ENCODE measurements around the gene WNT9B. TPM values are rescaled to one million over a fixed set of nuclear protein-coding genes. Genes with fewer than 3 reads are reported as not detected.
A peak's percentile ranks its signal among the peaks of the same experiment; 100 is the strongest.

The WNT9B gene
- total RNA-seq, 1 donor from 2014 or later, result 0.42 TPM

DNA sequence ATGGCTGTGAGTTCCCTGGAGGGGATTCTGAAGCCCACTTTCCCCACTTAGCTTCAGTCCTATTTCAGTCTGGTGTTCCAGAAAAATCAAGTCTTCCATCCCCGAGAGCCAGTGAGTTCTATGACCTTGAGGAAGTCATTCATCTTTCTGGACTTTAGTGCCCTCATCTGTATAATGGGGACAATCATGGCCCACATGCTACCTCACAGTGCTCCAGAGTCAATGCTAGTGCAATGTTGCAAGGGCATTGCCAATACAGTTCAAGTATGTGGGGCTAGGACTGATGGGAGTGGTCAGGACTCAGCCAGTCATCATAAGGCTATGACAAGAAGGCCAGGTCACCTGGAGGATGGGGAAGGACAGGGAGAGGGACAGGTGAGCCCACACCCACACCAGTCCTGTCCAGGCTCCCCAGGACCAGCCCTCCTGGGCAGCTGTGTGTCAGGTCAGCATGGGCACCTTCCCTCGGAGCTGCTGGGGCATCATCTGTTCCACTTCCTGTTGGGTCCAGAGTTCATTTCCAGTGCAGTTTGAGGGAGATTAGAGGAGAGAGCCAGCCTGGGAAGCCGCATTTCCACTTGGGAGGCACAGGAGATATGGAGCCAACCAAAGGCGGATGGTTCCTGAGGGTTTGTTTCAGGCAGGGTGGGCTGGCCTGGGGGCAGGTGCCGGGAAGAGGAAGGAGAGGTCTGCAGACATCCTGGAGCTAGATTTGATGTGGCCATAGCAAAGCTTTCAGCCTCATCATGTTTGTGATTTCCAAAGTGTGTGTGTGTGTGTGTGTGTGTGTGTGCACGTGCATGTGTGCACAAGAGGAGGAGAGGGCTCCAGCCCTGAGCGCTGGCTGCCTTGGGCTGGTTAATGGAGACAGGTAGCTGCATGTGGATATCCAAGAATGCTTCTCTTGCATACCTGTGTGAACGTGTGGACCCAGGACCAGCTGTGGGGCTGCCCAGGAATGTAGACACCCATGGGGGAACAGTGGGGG is 3.9 kb upstream of the WNT9B start:
- intact Hi-C loops (cut with micrococcal nuclease), result loop anchor here (10.0 kb wide), 1 partner anchor 77 kb away; the partner anchor contains the start of gene GOSR2
- no peak for DNase-seq
- ATAC-seq, result no peak

DNA sequence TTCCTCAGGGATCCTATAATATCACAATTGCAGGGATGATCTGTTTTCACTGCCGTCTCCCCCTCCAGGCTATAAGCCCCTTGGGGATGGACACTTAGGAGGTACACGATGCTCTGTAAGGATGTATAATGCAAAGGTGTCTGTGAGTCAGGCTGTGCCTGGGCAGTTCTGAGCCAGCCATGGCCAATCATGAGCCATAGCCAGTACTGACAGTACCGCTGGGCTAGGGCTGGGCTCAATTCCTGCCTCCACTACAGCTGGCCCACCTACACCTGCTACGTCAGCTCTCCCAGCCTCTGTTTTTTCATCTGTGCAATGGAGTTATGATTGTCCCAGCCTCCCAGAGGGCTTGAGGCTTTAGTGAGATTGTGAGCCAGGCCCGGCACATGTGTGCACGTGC is 2.8 kb upstream of the WNT9B start:
- ATAC-seq, result no peak
- intact Hi-C loops (cut with micrococcal nuclease), result loop anchor here (10.0 kb wide), 1 partner anchor 76 kb away; the partner anchor contains the start of gene GOSR2
- no peak for DNase-seq

- DNase-seq (no peak), ATAC-seq (no peak)
- intact Hi-C loops (cut with micrococcal nuclease), result no loop called here
Measured at GRCh38 chr17:46850688-46851028, 725 bp upstream of the WNT9B start.

DNA sequence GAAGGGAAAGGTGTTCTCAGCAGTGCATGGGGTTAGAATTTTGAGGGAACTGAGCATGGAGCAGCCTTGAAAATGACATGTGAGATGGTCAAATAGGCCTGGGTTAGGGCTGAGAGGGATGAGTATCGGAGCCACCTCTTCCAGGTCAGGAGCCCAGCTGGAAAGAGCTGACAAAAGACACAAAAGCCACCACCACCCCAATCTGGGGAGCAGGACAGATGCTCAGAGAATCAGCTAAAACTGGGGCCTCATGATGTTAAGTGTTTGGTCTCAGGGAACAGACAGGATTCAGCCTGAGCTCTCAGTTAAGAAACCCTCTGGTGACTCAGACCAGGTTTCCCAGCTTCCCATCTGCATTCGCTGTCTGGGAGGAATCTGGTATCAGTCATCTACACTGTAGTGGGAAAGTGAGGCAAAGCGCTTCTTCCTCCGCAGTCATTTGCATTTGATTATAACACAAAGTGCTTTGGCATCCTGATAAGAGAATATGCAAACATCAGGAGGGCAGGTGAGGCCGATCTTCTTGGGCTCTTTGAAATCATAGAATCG is 2.6 kb downstream of the WNT9B start:
- intact Hi-C loops (cut with micrococcal nuclease), result no loop called here
- ATAC-seq, result no peak
- no peak for DNase-seq

- no peak for DNase-seq
- no peak for ATAC-seq
- intact Hi-C loops (cut with micrococcal nuclease), result no loop called here
Measured at GRCh38 chr17:46854515-46854914, 3.1 kb downstream of the WNT9B start.

DNA sequence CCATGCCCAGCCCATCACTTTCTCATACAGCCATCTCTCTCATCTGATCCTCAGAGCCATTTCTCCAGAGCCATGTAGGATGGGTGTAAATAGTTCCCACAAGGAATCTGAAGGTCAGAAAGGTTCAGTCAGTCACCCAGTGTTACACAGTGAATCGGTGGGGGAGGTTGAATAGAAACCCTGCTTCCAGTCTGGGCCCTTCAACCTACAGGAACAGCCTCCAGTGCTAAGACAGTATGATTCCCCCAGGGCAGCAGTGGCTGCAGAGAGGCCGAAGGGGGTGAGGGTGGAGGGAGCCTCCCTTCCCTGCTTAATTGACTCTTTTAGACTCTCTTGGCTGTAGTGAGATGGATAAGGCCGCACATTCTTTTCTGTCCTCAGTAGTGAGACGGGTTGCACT is 3.6 kb downstream of the WNT9B start:
- intact Hi-C loops (cut with micrococcal nuclease), result no loop called here
- DNase-seq (no peak), ATAC-seq (no peak)

- DNase-seq (no peak), ATAC-seq (no peak)
- intact Hi-C loops (cut with micrococcal nuclease), result no loop called here
Measured at GRCh38 chr17:46857600-46857999, 6.2 kb downstream of the WNT9B start.

GRCh38 chr17:46859996-46860395 is 8.6 kb downstream of the WNT9B start:
- intact Hi-C loops (cut with micrococcal nuclease), result no loop called here
- no peak for DNase-seq
- no peak for ATAC-seq

DNA sequence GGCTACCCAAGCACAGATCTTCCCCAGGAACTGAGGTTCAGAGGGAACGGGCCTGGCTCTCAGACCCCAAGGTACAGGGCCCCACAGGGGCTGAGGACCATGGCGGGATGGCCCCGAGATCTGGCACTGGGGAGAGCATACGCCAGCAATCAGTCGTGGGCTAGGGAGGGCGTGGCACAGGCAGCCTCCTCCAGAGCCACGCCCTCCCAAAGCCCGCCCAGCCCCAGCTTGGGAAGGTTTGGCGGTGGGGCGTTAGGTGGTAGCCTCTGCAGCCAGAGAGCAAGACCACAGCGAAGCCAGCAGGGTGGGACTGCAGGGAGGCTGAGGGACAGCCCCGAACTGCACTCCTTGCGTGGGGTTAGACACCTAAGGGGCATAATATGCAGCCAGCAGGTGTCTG is 11.6 kb downstream of the WNT9B start:
- ATAC-seq (no peak), DNase-seq (no peak)
- intact Hi-C loops (cut with micrococcal nuclease), result no loop called here

- ATAC-seq, result no peak
- intact Hi-C loops (cut with micrococcal nuclease), result no loop called here
- DNase-seq, result no peak
Measured at GRCh38 chr17:46863383-46864121, 12.2 kb downstream of the WNT9B start.

DNA sequence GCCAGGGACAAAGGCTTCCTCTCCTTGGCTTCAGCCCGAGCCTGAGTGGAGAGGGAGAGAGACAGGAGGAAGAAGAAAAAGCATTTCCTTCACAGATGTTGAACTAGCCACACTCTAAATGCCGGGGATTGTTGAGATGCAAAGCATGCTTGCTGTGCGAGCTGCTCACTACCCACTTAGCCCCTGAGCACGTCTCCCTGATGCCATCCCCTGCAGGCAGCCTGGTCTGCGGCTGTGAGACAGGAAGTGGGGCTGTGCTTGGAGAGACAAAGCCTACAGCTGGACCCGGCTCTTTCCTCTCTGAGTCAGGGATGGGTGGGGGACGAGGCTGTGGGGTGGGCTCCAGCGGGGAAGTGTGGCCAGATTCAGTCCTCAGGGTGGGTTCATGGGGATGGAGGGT is 13.7 kb downstream of the WNT9B start:
- intact Hi-C loops (cut with micrococcal nuclease), result no loop called here
- ATAC-seq, result no peak
- no peak for DNase-seq

GRCh38 chr17:46866325-46866724 is 14.9 kb downstream of the WNT9B start:
- DNase-seq, result no peak
- intact Hi-C loops (cut with micrococcal nuclease), result no loop called here
- no peak for ATAC-seq

DNA sequence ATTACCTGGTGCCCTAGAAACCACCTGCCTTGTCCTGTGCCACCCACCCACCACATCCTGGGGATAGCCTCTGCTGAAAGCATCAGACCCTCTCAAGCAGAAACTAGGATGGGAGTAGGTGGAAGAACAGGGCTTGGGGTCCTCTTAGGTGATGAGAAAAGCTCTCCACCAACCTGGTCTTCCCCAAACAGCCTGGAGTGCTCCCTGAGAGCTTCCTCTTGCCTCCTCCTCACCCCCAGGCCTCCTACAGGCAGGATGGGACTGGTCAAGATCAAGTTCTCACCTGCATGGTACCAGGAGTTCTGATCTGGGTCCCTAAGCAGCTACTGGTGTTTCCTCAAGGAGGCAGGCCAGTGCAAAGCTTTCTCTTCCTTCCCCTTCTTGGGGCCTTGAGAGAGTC is 15.4 kb downstream of the WNT9B start:
- intact Hi-C loops (cut with micrococcal nuclease), result no loop called here
- DNase-seq (no peak), ATAC-seq (no peak)

DNA sequence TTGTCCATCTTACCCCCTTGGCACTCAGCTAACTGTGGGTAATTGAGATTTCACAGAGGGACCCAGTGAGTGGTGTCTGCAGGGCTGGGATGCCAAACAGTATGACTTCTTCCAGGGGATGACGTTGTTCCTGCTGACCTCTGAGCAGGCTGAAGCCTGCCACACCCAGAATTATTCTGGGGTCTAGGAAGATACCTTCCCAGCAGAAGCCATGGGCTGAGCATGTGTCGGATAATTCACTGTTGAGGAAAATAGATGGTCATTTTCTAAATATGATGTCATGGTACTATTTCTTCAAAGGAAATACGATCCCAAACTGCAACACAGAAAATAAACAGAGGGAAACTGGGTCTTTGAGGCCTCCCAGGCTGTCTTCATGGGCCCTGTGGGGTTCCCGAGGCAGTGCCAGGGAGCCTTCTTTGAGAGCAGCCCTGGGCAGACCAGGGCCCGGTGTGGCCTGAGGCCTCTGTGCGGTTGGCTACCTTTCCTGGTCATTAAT is 17.4 kb downstream of the WNT9B start:
- ATAC-seq (no peak), DNase-seq (no peak)
- intact Hi-C loops (cut with micrococcal nuclease), result no loop called here

GRCh38 chr17:46869296-46869695 is 17.9 kb downstream of the WNT9B start:
- intact Hi-C loops (cut with micrococcal nuclease), result no loop called here
- ATAC-seq (no peak), DNase-seq (no peak)

DNA sequence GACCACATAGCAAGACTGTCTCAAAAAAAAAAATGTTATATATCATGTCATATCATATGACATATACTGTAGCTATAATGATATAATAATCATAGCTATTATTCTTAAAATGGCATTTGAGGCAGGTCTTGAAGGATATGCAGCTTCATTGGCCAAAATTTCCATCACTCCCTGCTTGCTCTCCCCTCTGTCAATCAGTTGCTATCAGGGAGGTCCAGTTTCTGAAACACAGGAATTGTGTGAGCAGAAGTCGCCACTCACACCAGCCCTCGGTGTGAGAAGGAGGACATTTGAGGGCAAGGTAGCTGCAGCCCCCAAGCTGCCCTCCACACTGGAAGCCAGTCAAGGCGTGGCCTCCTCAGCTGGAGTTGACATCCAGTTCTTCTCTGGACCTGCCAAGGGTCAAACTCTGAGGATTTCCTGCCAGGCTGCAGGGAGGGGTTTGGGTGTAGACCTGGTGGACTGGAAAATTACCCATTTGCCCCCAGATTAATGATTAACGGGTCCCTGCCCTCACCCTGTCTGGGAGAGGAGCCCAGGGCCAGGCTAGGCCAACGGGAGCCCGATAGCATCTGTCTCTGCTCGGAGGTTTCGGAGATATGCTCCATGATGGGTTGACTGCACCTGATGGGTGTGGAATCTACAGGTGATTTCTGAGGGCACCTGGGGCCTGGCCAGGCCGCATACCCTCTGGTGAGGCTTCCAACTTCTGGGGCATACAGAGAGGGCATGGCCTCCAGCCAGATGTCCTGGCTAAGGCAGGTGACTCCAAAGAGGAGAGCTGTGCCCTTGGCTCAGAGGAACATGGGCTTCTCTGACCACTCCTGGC is 18.8 kb downstream of the WNT9B start:
- ATAC-seq, result peak; percentile 18
- intact Hi-C loops (cut with micrococcal nuclease), result no loop called here

DNA sequence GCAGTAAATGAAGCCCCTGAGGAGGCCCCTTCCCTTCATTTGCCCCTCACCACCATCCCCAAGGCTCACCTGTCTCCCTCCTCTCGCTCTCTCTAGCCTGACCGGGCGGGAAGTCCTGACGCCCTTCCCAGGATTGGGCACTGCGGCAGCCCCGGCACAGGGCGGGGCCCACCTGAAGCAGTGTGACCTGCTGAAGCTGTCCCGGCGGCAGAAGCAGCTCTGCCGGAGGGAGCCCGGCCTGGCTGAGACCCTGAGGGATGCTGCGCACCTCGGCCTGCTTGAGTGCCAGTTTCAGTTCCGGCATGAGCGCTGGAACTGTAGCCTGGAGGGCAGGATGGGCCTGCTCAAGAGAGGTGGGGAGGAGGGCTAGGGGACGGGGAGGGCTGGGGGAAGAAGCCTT is 21.0 kb downstream of the WNT9B start:
- no peak for ATAC-seq
- intact Hi-C loops (cut with micrococcal nuclease), result no loop called here
- no peak for DNase-seq

More for the DNA sequence above, 18.8 kb downstream of the WNT9B start:
- no peak for DNase-seq

- no peak for DNase-seq
- intact Hi-C loops (cut with micrococcal nuclease), result no loop called here
- ATAC-seq, result no peak
Measured at GRCh38 chr17:46873941-46874645, 22.7 kb downstream of the WNT9B start.

GRCh38 chr17:46874906-46875305 is 23.5 kb downstream of the WNT9B start:
- DNase-seq (no peak), ATAC-seq (no peak)
- intact Hi-C loops (cut with micrococcal nuclease), result no loop called here

All from left ventricle myocardium superior (tissue), 1 donor.